ENCODE results near the gene DMD. TPM values are rescaled to one million over a fixed set of nuclear protein-coding genes. Genes with fewer than 3 reads are reported as not detected.

Gene DMD
- total RNA-seq, 1 experiment from 2014 or later: 2.2 TPM

GRCh38 chrX:32087663-32088062 is 1123.7 kb downstream of the DMD start:
- no peaks in the 10 kb centered on the region for H3K9me3 ChIP-seq (ENCODE audit: control insufficient read depth, insufficient read depth, low read depth, low read length)
- intact Hi-C loops (cut with micrococcal nuclease; ENCODE audit: unreplicated experiment) (no loop called here), in situ Hi-C loops (cut with HindIII; ENCODE audit: low pct_unique_long_range_greater_than_20kb, low sequenced_read_pairs) (no loop called here)
- DNase-seq (ENCODE audit: low read depth, low spot score) (no peak), ATAC-seq (no peak)
- TF ChIP-seq SIN3A (IDR thresholded peaks at IDR 0.05; ENCODE audit: borderline replicate concordance, insufficient read depth, low read depth, low read length): no peak
- ChIA-PET POLR2A (no interaction called here), CTCF (no interaction called here)
- H3K27ac ChIP-seq (ENCODE audit: low read length): no peak overlapping the region
- H3K4me1 ChIP-seq (ENCODE audit: control insufficient read depth, insufficient read depth, low read length): no peaks in the 10 kb centered on the region
- BruUV-seq (replicated peaks): no TSS peak
- no peaks in the 10 kb centered on the region for H3K36me3 ChIP-seq (ENCODE audit: control insufficient read depth, insufficient read depth, low read length)
- no peak overlapping the region for H3K4me3 ChIP-seq (ENCODE audit: low read depth in 2 of 2, low read length in 2 of 2)
- H3K27me3 ChIP-seq (ENCODE audit: control insufficient read depth, insufficient read depth, low read length): no peaks in the 10 kb centered on the region

GRCh38 chrX:32084757-32085156 is 1126.6 kb downstream of the DMD start:
- POLR2A ChIA-PET: no interaction called here

More at GRCh38 chrX:32084757-32085156, 1126.6 kb downstream of the DMD start:
- ATAC-seq (no peak), DNase-seq (ENCODE audit: low read depth, low spot score) (no peak)
- no peaks in the 10 kb centered on the region for H3K4me1 ChIP-seq (ENCODE audit: control insufficient read depth, insufficient read depth, low read length)
- intact Hi-C loops (cut with micrococcal nuclease; ENCODE audit: unreplicated experiment) (no loop called here), in situ Hi-C loops (cut with HindIII; ENCODE audit: low pct_unique_long_range_greater_than_20kb, low sequenced_read_pairs) (no loop called here)
- no peaks in the 10 kb centered on the region for H3K9me3 ChIP-seq (ENCODE audit: control insufficient read depth, insufficient read depth, low read depth, low read length)
- no peak overlapping the region for H3K27ac ChIP-seq (ENCODE audit: low read length)
- BruUV-seq (replicated peaks): no TSS peak
- H3K4me3 ChIP-seq (ENCODE audit: low read depth in 2 of 2, low read length in 2 of 2): no peak overlapping the region
- TF ChIP-seq POLR2AphosphoS5 (IDR thresholded peaks at IDR 0.05; ENCODE audit: low read depth, low read length): no peak
- TF ChIP-seq REST (IDR thresholded peaks at IDR 0.05; ENCODE audit: insufficient read depth in 1 of 2, low read depth in 2 of 2, low read length in 1 of 2): no peak
- TF ChIP-seq CTCF (IDR thresholded peaks at IDR 0.05): no peak
- TF ChIP-seq TCF7L2 (IDR thresholded peaks at IDR 0.05; ENCODE audit: low read depth, low read length): no peak
- no peak for TF ChIP-seq SIN3A (IDR thresholded peaks at IDR 0.05; ENCODE audit: borderline replicate concordance, insufficient read depth, low read depth, low read length)
- no peaks in the 10 kb centered on the region for H3K27me3 ChIP-seq (ENCODE audit: control insufficient read depth, insufficient read depth, low read length)
- CTCF ChIA-PET: no interaction called here
- H3K36me3 ChIP-seq (ENCODE audit: control insufficient read depth, insufficient read depth, low read length): no peaks in the 10 kb centered on the region

All from Panc1 (cell line).